ENCODE data around the gene GJD4.

GJD4 gene

GRCh38 chr10:35572583-35572982 lies 32.6 kb upstream of the GJD4 start:
- H3K9me3 Mint-ChIP-seq = no peaks in the 10 kb centered on the region
- no peak overlapping the region for H3K4me3 Mint-ChIP-seq
- peaks cover 41% of the 10 kb centered on the region for H3K36me3 Mint-ChIP-seq
- H3K4me1 Mint-ChIP-seq = peaks cover 5% of the 10 kb centered on the region
- ATAC-seq (no peak), DNase-seq (ENCODE audit: low spot score in 2 of 2) (no peak)
- no peak overlapping the region for H3K27ac Mint-ChIP-seq

GRCh38 chr10:35573796-35574195 lies 31.3 kb upstream of the GJD4 start:
- Mint-ChIP-seq H3K27ac (no peak overlapping the region), H3K36me3 (peaks cover 32% of the 10 kb centered on the region), H3K4me3 (no peak overlapping the region), H3K4me1 (peaks cover 5% of the 10 kb centered on the region), H3K9me3 (no peaks in the 10 kb centered on the region)
- DNase-seq (ENCODE audit: low spot score in 2 of 2) (no peak), ATAC-seq (no peak)

- Mint-ChIP-seq H3K36me3 (peaks cover 20% of the 10 kb centered on the region), H3K27ac (no peak overlapping the region), H3K4me1 (peaks cover 5% of the 10 kb centered on the region), H3K4me3 (no peak overlapping the region), H3K9me3 (no peaks in the 10 kb centered on the region)
- no peak for DNase-seq (ENCODE audit: low spot score in 2 of 2)
- no peak for ATAC-seq
Observed at GRCh38 chr10:35574924-35575352, 30.2 kb upstream of the GJD4 start.

- peaks cover 19% of the 10 kb centered on the region for H3K36me3 Mint-ChIP-seq
- ATAC-seq = no peak
- H3K4me3 Mint-ChIP-seq = no peak overlapping the region
- H3K9me3 Mint-ChIP-seq = no peaks in the 10 kb centered on the region
- no peak overlapping the region for H3K27ac Mint-ChIP-seq
- peaks cover 5% of the 10 kb centered on the region for H3K4me1 Mint-ChIP-seq
- DNase-seq (ENCODE audit: low spot score in 2 of 2) = no peak
Observed at GRCh38 chr10:35575640-35576039, 29.5 kb upstream of the GJD4 start.

GRCh38 chr10:35576730-35577129 lies 28.4 kb upstream of the GJD4 start:
- no peaks in the 10 kb centered on the region for H3K9me3 Mint-ChIP-seq
- no peak overlapping the region for H3K4me3 Mint-ChIP-seq
- peaks cover 5% of the 10 kb centered on the region for H3K4me1 Mint-ChIP-seq
- DNase-seq (ENCODE audit: low spot score in 2 of 2) (no peak), ATAC-seq (no peak)
- H3K36me3 Mint-ChIP-seq = peaks cover 10% of the 10 kb centered on the region
- no peak overlapping the region for H3K27ac Mint-ChIP-seq

GRCh38 chr10:35577926-35578617 lies 27.1 kb upstream of the GJD4 start:
- Mint-ChIP-seq H3K4me3 (no peak overlapping the region), H3K36me3 (no peaks in the 10 kb centered on the region), H3K27ac (no peak overlapping the region), H3K4me1 (peaks cover 5% of the 10 kb centered on the region), H3K9me3 (no peaks in the 10 kb centered on the region)
- DNase-seq (ENCODE audit: low spot score in 2 of 2) = no peak
- no peak for ATAC-seq

- H3K9me3 Mint-ChIP-seq = no peaks in the 10 kb centered on the region
- H3K36me3 Mint-ChIP-seq = no peaks in the 10 kb centered on the region
- DNase-seq (ENCODE audit: low spot score in 2 of 2) (no peak), ATAC-seq (no peak)
- peaks cover 5% of the 10 kb centered on the region for H3K4me1 Mint-ChIP-seq
- no peak overlapping the region for H3K4me3 Mint-ChIP-seq
- no peak overlapping the region for H3K27ac Mint-ChIP-seq
Observed at GRCh38 chr10:35578618-35578956, 26.6 kb upstream of the GJD4 start.

- DNase-seq (ENCODE audit: low spot score in 2 of 2) = no peak
- Mint-ChIP-seq H3K36me3 (no peaks in the 10 kb centered on the region), H3K4me1 (peaks cover 5% of the 10 kb centered on the region), H3K9me3 (no peaks in the 10 kb centered on the region), H3K27ac (no peak overlapping the region), H3K4me3 (no peak overlapping the region)
- ATAC-seq = no peak
Observed at GRCh38 chr10:35579116-35579515, 26.0 kb upstream of the GJD4 start.

GRCh38 chr10:35579726-35580422 lies 25.3 kb upstream of the GJD4 start:
- DNase-seq (ENCODE audit: low spot score in 2 of 2) = no peak
- Mint-ChIP-seq H3K4me3 (no peak overlapping the region), H3K27ac (no peak overlapping the region), H3K36me3 (no peaks in the 10 kb centered on the region), H3K9me3 (no peaks in the 10 kb centered on the region), H3K4me1 (peaks cover 5% of the 10 kb centered on the region)
- ATAC-seq = no peak

GRCh38 chr10:35580423-35580770 lies 24.7 kb upstream of the GJD4 start:
- no peak overlapping the region for H3K4me3 Mint-ChIP-seq
- H3K27ac Mint-ChIP-seq = no peak overlapping the region
- no peak for DNase-seq (ENCODE audit: low spot score in 2 of 2)
- H3K36me3 Mint-ChIP-seq = no peaks in the 10 kb centered on the region
- H3K4me1 Mint-ChIP-seq = peaks cover 3% of the 10 kb centered on the region
- no peaks in the 10 kb centered on the region for H3K9me3 Mint-ChIP-seq
- no peak for ATAC-seq

- no peak for DNase-seq (ENCODE audit: low spot score in 2 of 2)
- no peaks in the 10 kb centered on the region for H3K4me1 Mint-ChIP-seq
- H3K4me3 Mint-ChIP-seq = no peak overlapping the region
- H3K9me3 Mint-ChIP-seq = no peaks in the 10 kb centered on the region
- no peak for ATAC-seq
- no peak overlapping the region for H3K27ac Mint-ChIP-seq
- no peaks in the 10 kb centered on the region for H3K36me3 Mint-ChIP-seq
Observed at GRCh38 chr10:35581655-35582054, 23.5 kb upstream of the GJD4 start.

- DNase-seq (ENCODE audit: low spot score in 2 of 2) (no peak), ATAC-seq (no peak)
- Mint-ChIP-seq H3K27ac (no peak overlapping the region), H3K4me1 (no peaks in the 10 kb centered on the region), H3K9me3 (no peaks in the 10 kb centered on the region), H3K36me3 (no peaks in the 10 kb centered on the region), H3K4me3 (no peak overlapping the region)
Observed at GRCh38 chr10:35584946-35585345, 20.2 kb upstream of the GJD4 start.

- Mint-ChIP-seq H3K36me3 (no peaks in the 10 kb centered on the region), H3K4me1 (no peaks in the 10 kb centered on the region), H3K4me3 (no peak overlapping the region), H3K27ac (no peak overlapping the region), H3K9me3 (no peaks in the 10 kb centered on the region)
- DNase-seq (ENCODE audit: low spot score in 2 of 2) (no peak), ATAC-seq (no peak)
Observed at GRCh38 chr10:35585356-35585755, 19.8 kb upstream of the GJD4 start.

- Mint-ChIP-seq H3K27ac (no peak overlapping the region), H3K4me3 (no peak overlapping the region)
- ATAC-seq = peak; percentile 27
Observed at GRCh38 chr10:35585903-35586535, 19.1 kb upstream of the GJD4 start.

GRCh38 chr10:35588836-35589235 lies 16.3 kb upstream of the GJD4 start:
- ATAC-seq (no peak), DNase-seq (ENCODE audit: low spot score in 2 of 2) (no peak)
- Mint-ChIP-seq H3K4me1 (no peaks in the 10 kb centered on the region), H3K36me3 (no peaks in the 10 kb centered on the region), H3K9me3 (peaks cover 9% of the 10 kb centered on the region), H3K27ac (no peak overlapping the region), H3K4me3 (no peak overlapping the region)

More at GRCh38 chr10:35585903-35586535, 19.1 kb upstream of the GJD4 start:
- DNase-seq (ENCODE audit: low spot score in 2 of 2) = no peak
- Mint-ChIP-seq H3K4me1 (no peaks in the 10 kb centered on the region), H3K36me3 (no peaks in the 10 kb centered on the region), H3K9me3 (peaks cover 3% of the 10 kb centered on the region)

- DNase-seq (ENCODE audit: low spot score in 2 of 2) = no peak
- Mint-ChIP-seq H3K27ac (no peak overlapping the region), H3K4me1 (no peaks in the 10 kb centered on the region), H3K4me3 (no peak overlapping the region), H3K36me3 (no peaks in the 10 kb centered on the region), H3K9me3 (peaks cover 12% of the 10 kb centered on the region)
- ATAC-seq = no peak
Observed at GRCh38 chr10:35592441-35592840, 12.7 kb upstream of the GJD4 start.
